DLD1 (cell line): ENCODE measurements around the gene ZMYND10.

Source experiments
- in situ Hi-C: cut with HindIII; loops from 2 replicates; pipeline ENCODE4 v1.10.0; 2017; ENCODE audit warnings: low sequenced_read_pairs

Gene ZMYND10

DNA sequence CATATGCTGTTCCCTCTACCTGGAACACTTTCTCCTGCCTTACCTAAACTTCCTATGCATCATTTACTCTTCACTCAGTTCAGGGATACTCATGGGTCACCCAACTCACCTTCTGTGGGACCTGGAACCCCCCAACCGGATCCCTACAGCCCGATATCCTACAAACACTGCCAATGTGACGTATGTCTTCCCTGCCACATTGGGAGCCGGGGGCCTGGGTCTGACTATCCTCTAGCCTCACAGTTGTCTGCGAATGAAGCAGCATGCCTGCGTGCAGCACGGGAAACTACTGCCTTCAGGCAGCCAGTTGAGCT is 4.6 kb upstream of the ZMYND10 start:
- in situ Hi-C loops, result no loop called here

DNA sequence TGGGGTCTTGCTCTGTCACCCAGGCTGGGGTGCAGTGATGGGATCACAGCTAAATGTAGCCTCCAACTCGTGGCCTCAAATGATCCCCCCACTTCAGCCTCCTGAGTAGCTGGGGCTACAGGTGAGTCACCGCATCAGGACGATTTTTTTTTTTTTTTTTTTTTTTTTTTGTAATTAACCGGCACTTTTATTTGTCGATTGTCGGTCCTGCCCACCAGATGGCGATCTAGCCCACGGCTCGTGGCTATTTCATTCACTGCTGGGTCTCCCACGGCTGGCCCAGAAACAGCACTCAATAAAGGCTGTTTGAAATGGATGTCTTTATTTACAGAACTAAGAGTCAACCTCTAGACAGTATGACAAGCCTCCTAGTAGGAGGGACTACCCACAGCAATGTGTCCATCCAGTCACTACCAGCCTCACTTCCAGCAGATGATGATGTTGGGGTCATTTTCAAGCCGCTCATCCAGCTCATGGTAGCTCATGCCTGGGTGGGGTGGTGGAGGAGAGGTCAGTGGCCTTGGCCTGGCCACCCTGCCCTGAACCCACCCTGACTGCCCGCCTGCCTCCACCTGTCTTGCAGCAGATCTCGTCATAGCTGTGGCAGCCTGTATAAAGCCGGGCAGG is 1.8 kb upstream of the ZMYND10 start:
- in situ Hi-C loops, result loop anchor here (25.0 kb wide), 1 partner anchor 1040 kb away; the partner anchor contains the start of genes MANF and RBM15B

- in situ Hi-C loops, result loop anchor here (25.0 kb wide), 1 partner anchor 1042 kb away; the partner anchor contains the start of genes MANF and RBM15B
Measured at GRCh38 chr3:50345008-50345407, 524 bp downstream of the ZMYND10 start.

DNA sequence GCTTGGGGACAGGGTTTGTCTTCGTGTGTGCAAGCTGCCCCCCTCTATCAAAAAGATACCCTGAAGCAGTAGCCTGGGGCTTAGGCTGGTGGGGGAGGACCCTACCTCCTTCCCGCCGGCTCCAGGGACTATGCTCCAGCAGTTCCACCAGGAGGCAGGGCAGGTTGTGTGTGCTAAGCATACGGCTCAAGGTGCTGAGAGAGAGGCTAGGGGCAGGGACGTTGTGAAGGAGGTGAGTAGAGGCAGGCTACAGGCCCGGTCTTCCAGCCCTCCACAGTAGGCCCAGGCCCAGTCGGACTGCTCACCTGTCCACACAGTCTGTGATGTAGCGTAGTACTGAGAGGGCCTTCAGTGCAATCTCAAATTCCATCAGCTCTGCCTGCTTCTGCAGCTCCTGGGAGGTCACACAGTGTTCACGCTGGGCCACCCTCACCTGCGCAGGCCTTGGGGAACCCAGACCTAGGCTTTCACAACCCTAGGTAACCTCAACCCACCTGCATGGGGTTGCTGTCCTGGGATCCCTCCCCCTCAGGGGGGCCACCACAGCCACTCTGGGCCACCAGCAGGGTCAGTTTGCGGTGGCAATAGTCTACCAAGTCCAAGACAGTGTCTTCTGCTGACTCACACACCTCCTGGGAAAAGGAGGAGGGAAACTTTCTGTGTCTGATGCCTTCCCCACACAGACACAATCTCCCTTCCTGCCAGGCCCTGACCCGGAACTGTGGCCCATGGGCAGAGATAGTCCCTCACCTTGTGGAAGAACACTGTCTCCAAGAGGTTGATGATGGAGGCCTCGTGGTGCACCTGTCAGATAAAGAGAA is 2.5 kb downstream of the ZMYND10 start:
- in situ Hi-C loops, result loop anchor here (25.0 kb wide), 1 partner anchor 1044 kb away; the partner anchor contains the start of genes MANF and RBM15B

DNA sequence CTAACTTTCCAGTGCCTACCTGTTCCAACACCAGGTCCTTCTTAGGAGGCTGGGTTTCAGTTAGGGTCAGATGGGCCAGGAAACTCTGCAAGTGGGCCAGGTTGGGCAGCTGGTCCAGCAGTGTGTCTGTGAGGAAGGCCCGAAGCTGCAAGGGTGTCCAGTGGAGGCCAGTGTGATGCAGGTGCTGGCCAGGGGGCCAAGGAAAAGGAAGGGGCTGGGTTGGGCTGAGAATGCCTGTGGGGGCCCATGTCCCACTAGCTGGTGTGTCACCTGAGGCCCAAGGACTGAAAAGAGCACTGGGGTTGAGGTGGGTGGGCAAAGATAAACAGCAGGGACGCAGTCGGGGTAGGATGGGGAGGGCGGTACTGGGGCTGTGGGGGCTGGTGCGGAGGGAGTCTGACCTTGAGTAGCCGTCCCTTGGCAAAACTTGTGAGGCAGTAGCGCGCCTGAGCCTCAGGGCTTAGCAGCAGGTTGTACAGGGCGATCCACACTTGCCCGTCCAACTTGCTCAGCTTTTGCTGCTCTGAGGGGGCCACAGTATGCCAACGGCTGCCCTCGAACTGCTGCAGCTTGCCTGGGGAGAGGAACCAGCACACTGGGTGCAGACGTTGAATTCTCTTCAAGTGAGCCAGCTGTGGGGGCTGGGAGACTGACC is 3.4 kb downstream of the ZMYND10 start:
- in situ Hi-C loops, result loop anchor here (25.0 kb wide), 1 partner anchor 1045 kb away; the partner anchor contains the start of genes MANF and RBM15B

DNA sequence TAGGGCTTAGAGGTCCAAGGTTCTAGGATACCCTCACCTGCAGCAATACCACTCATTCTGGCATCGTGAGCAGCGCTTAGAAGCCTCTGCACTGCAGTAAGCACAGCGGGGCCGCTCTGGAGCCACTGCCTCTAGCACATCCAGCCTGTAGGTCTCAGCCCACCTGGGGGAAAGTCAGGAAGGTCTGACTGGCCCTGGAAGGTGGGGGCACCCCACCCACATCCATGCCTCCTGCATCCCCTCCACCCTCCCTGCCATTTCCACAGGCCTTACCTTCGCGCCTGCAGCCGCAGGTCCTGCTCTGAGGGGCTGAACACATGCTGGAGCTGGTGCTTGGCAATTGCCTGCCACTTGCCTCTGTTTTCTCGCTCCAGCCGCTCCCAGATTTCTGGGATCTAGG is 4.0 kb downstream of the ZMYND10 start:
- in situ Hi-C loops, result loop anchor here (25.0 kb wide), 1 partner anchor 1046 kb away; the partner anchor contains the start of genes MANF and RBM15B

GRCh38 chr3:50340448-50341329 is 4.8 kb downstream of the ZMYND10 start, which contains the start of gene RASSF1:
Gene RASSF1, minus strand, starts transcription at chr3:50340836. Its CDS starts 31 bp downstream, at chr3:50340805.
- in situ Hi-C loops, result loop anchor here (25.0 kb wide), 1 partner anchor 1047 kb away; the partner anchor contains the start of genes MANF and RBM15B

DNA sequence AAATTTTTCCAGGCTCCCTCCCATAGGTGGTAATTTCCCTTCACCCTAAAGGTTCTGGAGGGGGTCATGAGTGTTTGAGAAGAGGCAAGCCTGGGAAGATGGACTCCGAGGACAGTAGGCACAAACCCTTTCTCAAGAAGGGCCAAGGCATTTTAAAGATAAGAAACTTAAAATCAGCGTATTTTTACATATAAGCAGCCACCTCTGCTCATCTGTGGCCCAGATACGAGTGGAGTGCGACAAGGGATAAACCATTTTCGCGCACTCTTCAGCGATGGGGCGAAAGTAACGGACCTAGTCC is 5.4 kb downstream of the ZMYND10 start:
- in situ Hi-C loops, result loop anchor here (25.0 kb wide), 1 partner anchor 1047 kb away; the partner anchor contains the start of genes MANF and RBM15B

- in situ Hi-C loops, result loop anchor here (25.0 kb wide), 1 partner anchor 1048 kb away; the partner anchor contains the start of genes MANF and RBM15B
Measured at GRCh38 chr3:50339485-50340146, 5.9 kb downstream of the ZMYND10 start.

- in situ Hi-C loops, result loop anchor here (25.0 kb wide), 1 partner anchor 1048 kb away; the partner anchor contains the start of genes MANF and RBM15B
Measured at GRCh38 chr3:50338965-50339364, 6.6 kb downstream of the ZMYND10 start.

DNA sequence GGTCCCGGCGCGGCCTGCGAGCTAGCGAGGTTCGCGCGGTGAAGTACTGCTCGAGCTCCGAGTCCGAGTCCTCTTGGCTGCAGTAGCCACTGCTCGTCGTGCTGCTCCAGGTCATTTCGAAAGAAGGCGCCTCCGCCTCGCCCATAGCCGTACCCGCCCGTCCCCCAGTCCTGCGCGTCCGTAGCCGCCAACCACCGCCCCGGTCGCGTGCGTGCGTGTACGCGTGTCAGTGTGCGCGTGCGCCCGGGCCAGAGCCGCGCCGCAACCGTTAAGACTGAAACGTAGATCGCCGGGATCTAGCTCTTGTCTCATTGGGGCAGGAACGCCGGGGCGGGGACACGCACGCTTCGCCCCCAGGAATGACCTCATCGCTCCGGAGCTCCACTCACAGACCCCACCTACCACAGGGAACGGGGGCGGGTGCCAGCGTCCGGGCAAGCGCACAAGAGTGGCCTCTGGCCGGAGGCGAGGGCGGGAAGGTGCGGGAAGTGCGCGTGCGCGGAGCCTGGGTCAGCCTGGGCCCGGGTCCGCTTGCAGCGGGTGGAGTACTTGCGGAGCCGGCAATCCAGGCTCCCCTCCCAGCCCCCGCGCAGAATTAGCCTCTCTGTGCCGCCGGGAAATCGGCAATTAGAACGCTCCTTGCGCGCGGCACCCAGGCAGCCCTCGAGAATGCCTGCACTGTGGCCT is 8.2 kb downstream of the ZMYND10 start:
- in situ Hi-C loops, result loop anchor here (25.0 kb wide), 1 partner anchor 1050 kb away; the partner anchor contains the start of genes MANF and RBM15B

GRCh38 chr3:50336452-50337174 is 8.9 kb downstream of the ZMYND10 start:
- in situ Hi-C loops, result loop anchor here (25.0 kb wide), 1 partner anchor 1051 kb away; the partner anchor contains the start of genes MANF and RBM15B

DNA sequence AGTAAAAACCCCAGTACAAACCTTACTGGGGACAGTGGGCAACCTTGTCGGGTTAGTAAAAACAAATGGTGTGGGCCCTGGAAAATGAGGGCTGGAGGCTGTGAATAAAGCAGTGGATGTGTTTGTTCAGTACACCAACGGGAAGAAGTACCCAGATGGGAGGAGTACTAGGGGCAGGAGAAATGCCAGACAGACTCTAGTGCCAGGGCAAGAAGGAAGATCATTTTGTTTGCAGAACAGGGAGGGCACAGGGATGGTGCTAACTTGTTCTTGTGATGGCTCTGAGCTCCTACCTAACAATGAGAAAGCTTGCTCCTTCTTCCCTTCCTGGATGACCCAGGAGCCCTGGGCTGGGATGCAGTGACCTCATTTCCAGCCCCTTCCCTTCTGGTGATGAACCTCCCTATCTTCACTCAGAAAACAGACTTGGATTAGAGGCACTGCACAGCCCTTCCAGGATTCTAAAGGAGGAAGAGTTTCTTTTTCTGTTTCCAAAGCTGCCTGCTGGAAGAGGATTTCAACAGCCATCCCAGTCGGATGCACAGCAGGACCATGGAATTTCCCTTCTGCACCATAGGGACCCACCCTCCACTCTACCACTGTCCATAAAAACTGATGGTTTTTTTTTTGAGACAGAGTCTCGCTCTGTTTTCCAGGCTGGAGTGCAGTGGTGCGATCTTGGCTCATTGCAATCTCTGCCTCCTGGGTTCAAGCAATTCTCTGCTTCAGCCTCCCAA is 11.0 kb downstream of the ZMYND10 start:
- in situ Hi-C loops, result loop anchor here (25.0 kb wide), 1 partner anchor 1053 kb away; the partner anchor contains the start of genes MANF and RBM15B

DNA sequence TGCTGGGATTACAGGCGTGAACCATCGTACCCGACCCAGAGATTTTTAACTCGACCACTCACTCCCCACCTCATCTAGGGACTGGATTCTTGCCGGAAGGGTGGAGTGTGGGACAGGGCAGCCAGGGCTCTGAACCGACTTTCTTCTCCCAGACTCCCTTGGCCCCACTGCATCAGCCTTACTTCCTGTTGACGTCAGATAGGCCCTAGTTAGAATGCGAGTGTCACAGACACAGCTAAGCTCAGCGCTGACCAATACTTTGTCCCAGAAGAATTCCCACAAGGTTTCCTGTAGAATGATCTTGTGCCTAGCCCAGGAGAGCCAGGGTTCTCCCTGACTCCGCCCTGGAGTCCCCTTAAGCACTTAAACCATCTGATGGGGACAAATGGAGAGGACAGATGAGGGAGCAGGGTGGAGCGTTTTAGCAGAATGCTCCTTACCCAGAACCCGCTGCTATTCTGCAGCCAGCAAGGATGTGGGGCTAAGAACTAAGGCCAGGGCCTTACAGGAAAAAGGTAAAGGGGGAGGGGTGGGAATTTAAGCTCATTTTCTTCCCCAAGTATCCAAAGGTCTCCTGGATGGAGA is 11.7 kb downstream of the ZMYND10 start:
- in situ Hi-C loops, result loop anchor here (25.0 kb wide), 1 partner anchor 1053 kb away; the partner anchor contains the start of genes MANF and RBM15B

DNA sequence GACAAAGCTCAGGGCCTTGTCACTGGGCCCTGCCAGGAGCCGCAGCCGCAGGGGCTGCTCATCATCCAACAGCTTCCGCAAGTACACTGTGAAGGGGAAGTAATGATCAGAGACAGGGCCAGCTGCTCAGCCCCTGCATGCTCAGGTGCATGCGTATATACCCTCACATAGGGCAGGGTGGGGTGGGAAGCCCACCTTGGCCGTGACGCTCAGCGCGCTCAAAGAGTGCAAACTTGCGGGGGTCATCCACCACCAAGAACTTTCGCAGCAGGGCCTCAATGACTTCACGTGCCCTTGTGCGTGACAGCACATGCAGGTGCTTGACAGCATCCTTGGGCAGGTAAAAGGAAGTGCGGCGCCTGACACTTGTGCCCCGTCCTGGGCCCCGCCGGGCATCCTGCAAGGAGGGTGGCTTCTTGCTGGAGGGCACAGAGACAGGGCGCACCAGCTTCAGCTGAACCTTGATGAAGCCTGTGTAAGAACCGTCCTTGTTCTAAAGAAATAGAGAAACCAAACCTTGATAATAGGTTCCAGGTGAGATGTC is 14.1 kb downstream of the ZMYND10 start:
- in situ Hi-C loops, result loop anchor here (25.0 kb wide), 1 partner anchor 1056 kb away; the partner anchor contains the start of genes MANF and RBM15B

DNA sequence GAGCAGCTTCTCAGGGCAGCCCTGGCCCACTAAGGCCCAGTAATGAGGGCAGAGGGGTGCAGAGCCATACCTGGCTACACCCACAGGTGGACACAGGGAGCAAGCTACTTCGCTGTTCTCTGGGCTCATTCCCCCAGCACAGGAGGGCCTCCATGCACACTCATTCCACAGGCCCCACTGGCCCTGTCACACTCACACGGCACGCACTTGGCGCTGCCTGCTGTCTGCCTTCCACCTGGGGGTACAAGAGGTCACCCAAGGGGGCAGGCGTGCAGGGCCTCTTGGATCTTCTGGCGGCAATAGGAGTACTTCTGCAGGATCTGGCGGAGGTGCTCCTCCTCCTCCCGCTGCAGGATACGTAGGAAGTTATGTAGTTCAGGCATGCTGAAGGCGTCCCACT is 15.2 kb downstream of the ZMYND10 start:
- in situ Hi-C loops, result loop anchor here (25.0 kb wide), 1 partner anchor 1057 kb away; the partner anchor contains the start of genes MANF and RBM15B
